ENCODE results near the gene MED12L. TPM values are rescaled to one million over a fixed set of nuclear protein-coding genes. Genes with fewer than 3 reads are reported as not detected.

Gene MED12L
- total RNA-seq, 1 experiment from 2014 or later = 14.9 TPM

DNA sequence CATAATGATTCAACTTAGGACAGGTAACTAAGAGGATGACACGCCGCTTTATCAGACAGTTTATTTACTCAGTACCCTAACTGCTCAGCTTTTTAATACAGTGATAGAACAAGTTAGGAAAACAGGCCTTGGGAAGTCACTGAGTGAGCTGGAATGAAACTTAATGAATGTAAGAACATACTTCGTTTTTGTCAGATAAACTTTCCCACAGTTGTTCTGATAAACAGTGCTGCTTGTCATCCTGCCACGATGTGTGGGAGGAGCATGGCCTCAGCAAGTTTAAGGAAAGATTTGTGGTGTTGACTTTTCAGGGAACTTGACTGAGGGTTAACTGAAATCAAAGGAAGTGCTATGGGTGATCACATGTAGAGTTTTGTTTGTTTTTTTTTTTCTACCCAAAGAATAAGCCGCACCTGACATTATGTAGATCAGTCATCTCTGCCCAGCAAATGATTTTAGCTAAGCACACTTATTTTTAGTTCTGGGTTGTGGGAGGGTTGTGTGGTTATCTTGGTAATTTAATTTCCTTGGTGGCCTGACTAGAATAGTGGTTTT, 198.5 kb downstream of the MED12L start:
- H2BK15ac ChIP-seq (ENCODE audit: low read depth, low read length) = no peak overlapping the region
- no CpG with 5 or more reads among the region's 5 CpGs for WGBS (ENCODE audit: extremely low coverage, insufficient read length, low lambda C conversion rate)

More for the DNA sequence above, 198.5 kb downstream of the MED12L start:
- Histone ChIP-seq H2AK5ac (ENCODE audit: insufficient read length, low read length) (no peak overlapping the region), H3K79me1 (ENCODE audit: insufficient read depth, low read depth, low read length, poor library complexity, severe bottlenecking) (no peaks in the 10 kb centered on the region), H3K4ac (ENCODE audit: low read depth, low read length) (no peak overlapping the region), H3K56ac (ENCODE audit: insufficient read length, low read depth, low read length) (no peak overlapping the region), H2BK12ac (ENCODE audit: insufficient read length, low read depth, low read length) (no peak overlapping the region), H3T11ph (ENCODE audit: low read length) (no peak overlapping the region), H3K9me3 (ENCODE audit: control insufficient read depth, low read depth, low read length) (no peaks in the 10 kb centered on the region), H3K9ac (ENCODE audit: extremely low read depth, insufficient read length, low read length) (no peak overlapping the region), H3K23me2 (ENCODE audit: insufficient read length, low read depth, low read length, poor library complexity, severe bottlenecking) (no peaks in the 10 kb centered on the region), H4K20me1 (ENCODE audit: control insufficient read depth, insufficient read depth, insufficient read length) (no peaks in the 10 kb centered on the region), H2BK5ac (ENCODE audit: insufficient read length, low read length) (no peak overlapping the region), H4K5ac (ENCODE audit: insufficient read length, low read depth, low read length) (no peak overlapping the region), H2BK20ac (ENCODE audit: low read depth, low read length, poor library complexity, severe bottlenecking) (no peak overlapping the region), H3K4me1 (ENCODE audit: insufficient read depth, low read length) (no peaks in the 10 kb centered on the region), H3K27me3 (ENCODE audit: insufficient read depth, low read length) (no peaks in the 10 kb centered on the region), H3K14ac (ENCODE audit: insufficient read depth, low read length) (no peak overlapping the region), H3K23ac (ENCODE audit: insufficient read length, low read depth, low read length) (no peak overlapping the region), H4K91ac (ENCODE audit: insufficient read length, low read depth, low read length) (no peak overlapping the region), H4K8ac (replicated peaks; ENCODE audit: insufficient read length, low read depth, low read length) (no peak overlapping the region), H2AFZ (ENCODE audit: low read length) (no peak overlapping the region), H3K18ac (ENCODE audit: insufficient read length, low read depth, low read length) (no peak overlapping the region), H2BK120ac (ENCODE audit: low read depth, low read length, poor library complexity, severe bottlenecking) (no peak overlapping the region), H3K27ac (ENCODE audit: insufficient read length, low read depth, low read length) (no peak overlapping the region), H3K4me2 (ENCODE audit: insufficient read depth, insufficient read length, low read length) (no peak overlapping the region), H3K79me2 (ENCODE audit: insufficient read depth, low read length) (no peaks in the 10 kb centered on the region)
- Mint-ChIP-seq H3K27ac (no peak overlapping the region; a peak in 1 of 7 replicates), H3K36me3 (ENCODE audit: insufficient read depth in 1 of 3, low read depth in 3 of 3) (no peaks in the 10 kb centered on the region), H3K27me3 (ENCODE audit: low read depth) (no peaks in the 10 kb centered on the region), H3K4me1 (peaks cover 5% of the 10 kb centered on the region in 2 experiments), H3K4me3 (no peak overlapping the region), H3K9me3 (no peaks in the 10 kb centered on the region)
- no peak for DNase-seq
- TF ChIP-seq, protein P1, sequence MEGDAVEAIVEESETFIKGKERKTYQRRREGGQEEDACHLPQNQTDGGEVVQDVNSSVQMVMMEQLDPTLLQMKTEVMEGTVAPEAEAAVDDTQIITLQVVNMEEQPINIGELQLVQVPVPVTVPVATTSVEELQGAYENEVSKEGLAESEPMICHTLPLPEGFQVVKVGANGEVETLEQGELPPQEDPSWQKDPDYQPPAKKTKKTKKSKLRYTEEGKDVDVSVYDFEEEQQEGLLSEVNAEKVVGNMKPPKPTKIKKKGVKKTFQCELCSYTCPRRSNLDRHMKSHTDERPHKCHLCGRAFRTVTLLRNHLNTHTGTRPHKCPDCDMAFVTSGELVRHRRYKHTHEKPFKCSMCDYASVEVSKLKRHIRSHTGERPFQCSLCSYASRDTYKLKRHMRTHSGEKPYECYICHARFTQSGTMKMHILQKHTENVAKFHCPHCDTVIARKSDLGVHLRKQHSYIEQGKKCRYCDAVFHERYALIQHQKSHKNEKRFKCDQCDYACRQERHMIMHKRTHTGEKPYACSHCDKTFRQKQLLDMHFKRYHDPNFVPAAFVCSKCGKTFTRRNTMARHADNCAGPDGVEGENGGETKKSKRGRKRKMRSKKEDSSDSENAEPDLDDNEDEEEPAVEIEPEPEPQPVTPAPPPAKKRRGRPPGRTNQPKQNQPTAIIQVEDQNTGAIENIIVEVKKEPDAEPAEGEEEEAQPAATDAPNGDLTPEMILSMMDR (conservative IDR thresholded peaks at IDR 0.05) = no peak

Measured in H9 (cell line).